ENCODE measurements around the gene OR52A1.
"Not testable (repeated sequence)": the region's sequence is repeated elsewhere in the genome, so short reads cannot be mapped to it uniquely, and the experiment has no call there.

DNA sequence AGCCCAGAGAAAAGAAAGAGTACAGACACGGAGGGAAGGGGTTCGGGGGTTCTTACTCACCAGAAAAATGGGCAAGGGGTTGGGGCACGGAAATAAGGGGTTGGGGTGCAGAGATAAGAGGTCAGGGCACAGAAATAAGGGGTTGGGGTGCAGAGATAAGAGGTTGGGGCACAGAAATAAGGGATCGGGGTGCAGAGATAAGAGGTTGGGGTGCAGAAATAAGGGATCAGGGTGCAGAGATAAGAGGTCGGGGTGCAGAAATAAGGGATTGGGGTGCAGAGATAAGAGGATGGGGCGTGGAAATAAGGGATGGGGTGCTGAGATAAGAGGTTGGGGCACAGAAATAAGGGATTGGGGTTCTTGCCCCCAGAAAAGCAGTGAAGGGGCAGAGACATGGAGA, 10.2 kb upstream of the OR52A1 start:
- TF ChIP-seq, protein P1, sequence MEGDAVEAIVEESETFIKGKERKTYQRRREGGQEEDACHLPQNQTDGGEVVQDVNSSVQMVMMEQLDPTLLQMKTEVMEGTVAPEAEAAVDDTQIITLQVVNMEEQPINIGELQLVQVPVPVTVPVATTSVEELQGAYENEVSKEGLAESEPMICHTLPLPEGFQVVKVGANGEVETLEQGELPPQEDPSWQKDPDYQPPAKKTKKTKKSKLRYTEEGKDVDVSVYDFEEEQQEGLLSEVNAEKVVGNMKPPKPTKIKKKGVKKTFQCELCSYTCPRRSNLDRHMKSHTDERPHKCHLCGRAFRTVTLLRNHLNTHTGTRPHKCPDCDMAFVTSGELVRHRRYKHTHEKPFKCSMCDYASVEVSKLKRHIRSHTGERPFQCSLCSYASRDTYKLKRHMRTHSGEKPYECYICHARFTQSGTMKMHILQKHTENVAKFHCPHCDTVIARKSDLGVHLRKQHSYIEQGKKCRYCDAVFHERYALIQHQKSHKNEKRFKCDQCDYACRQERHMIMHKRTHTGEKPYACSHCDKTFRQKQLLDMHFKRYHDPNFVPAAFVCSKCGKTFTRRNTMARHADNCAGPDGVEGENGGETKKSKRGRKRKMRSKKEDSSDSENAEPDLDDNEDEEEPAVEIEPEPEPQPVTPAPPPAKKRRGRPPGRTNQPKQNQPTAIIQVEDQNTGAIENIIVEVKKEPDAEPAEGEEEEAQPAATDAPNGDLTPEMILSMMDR (IDR thresholded peaks at IDR 0.05): not testable (repeated sequence)
- not testable (repeated sequence) for TF ChIP-seq POLR2A (IDR thresholded peaks at IDR 0.05)
